Colon (tissue), 2 donors: ENCODE data around the gene KRTAP10-6.
"Not testable (repeated sequence)": the region's sequence is repeated elsewhere in the genome, so short reads cannot be mapped to it uniquely, and the experiment has no call there.

ENCODE experiments used
- FAIRE-seq: peaks from 2 replicates; lab custom pipeline; 2012; peaks lifted over from hg19 to GRCh38; lab: Jason Lieb, UNC
- donor health status: control.
- donor health status: control.

The KRTAP10-6 gene

GRCh38 chr21:44616591-44616926 is 24.3 kb upstream of the KRTAP10-6 start:
- no peak for FAIRE-seq

GRCh38 chr21:44615911-44616590 is 23.7 kb upstream of the KRTAP10-6 start:
- FAIRE-seq = no peak

GRCh38 chr21:44615466-44615865 is 23.2 kb upstream of the KRTAP10-6 start:
- FAIRE-seq = no peak

- FAIRE-seq = no peak
These were observed 22.7 kb upstream of the KRTAP10-6 start for GRCh38 chr21:44614961-44615391.

GRCh38 chr21:44614161-44614631 is 21.9 kb upstream of the KRTAP10-6 start:
- no peak for FAIRE-seq

- FAIRE-seq = no peak
These were observed 21.3 kb upstream of the KRTAP10-6 start for GRCh38 chr21:44613386-44614155.

- no peak for FAIRE-seq
These were observed 20.4 kb upstream of the KRTAP10-6 start for GRCh38 chr21:44612669-44613229.

GRCh38 chr21:44612029-44612486 is 19.8 kb upstream of the KRTAP10-6 start, which contains the start of gene KRTAP10-8:
Gene KRTAP10-8 (plus strand): TSS chr21:44612079. CDS start chr21:44612101, 22 bp downstream.
- FAIRE-seq = no peak

- no peak for FAIRE-seq
These were observed 19.2 kb upstream of the KRTAP10-6 start for GRCh38 chr21:44611551-44611950.

GRCh38 chr21:44610157-44610843 is 18.0 kb upstream of the KRTAP10-6 start:
- FAIRE-seq = not testable (repeated sequence)

GRCh38 chr21:44609193-44609592 is 16.9 kb upstream of the KRTAP10-6 start:
- no peak for FAIRE-seq

GRCh38 chr21:44606495-44606894 is 14.2 kb upstream of the KRTAP10-6 start:
- no peak for FAIRE-seq

- no peak for FAIRE-seq
These were observed 11.6 kb upstream of the KRTAP10-6 start for GRCh38 chr21:44603911-44604310.

- FAIRE-seq = no peak
These were observed 11.0 kb upstream of the KRTAP10-6 start for GRCh38 chr21:44603109-44603875.

- FAIRE-seq = no peak
These were observed 10.2 kb upstream of the KRTAP10-6 start for GRCh38 chr21:44602463-44602850.

- FAIRE-seq = no peak
These were observed 9.5 kb upstream of the KRTAP10-6 start for GRCh38 chr21:44601596-44602462.

- FAIRE-seq = not testable (repeated sequence)
These were observed 8.8 kb upstream of the KRTAP10-6 start for GRCh38 chr21:44601091-44601490.

- FAIRE-seq = not testable (repeated sequence)
These were observed 8.0 kb upstream of the KRTAP10-6 start, which contains the start of gene KRTAP10-7 for GRCh38 chr21:44600118-44600978. Gene KRTAP10-7 (plus strand): TSS chr21:44600597. CDS start chr21:44600622, 25 bp downstream.

GRCh38 chr21:44599264-44600029 is 7.1 kb upstream of the KRTAP10-6 start:
- no peak for FAIRE-seq
